Neutrophil (primary cell): ENCODE measurements around the gene SLC6A9.
A peak's percentile ranks its signal among the peaks of the same experiment; 100 is the strongest.

Source experiments
- H3K27ac ChIP-seq: fragments of 200-600 bp; sonication (generic); 2 replicates; pipeline ENCODE4 v1.5.1; 2016; ENCODE audit warnings: mild to moderate bottlenecking, moderate library complexity
- H3K27me3 ChIP-seq: fragments of 200-600 bp; sonication (generic); 2 replicates; pipeline ENCODE4 v1.6.0; 2016; ENCODE audit warnings: mild to moderate bottlenecking
- H3K36me3 ChIP-seq: fragments of 200-600 bp; sonication (generic); 2 replicates; pipeline ENCODE4 v1.5.1; 2017
- H3K4me1 ChIP-seq, 2 experiments: fragments of 200-600 bp in 1 of 2; sonication (generic) in 1 of 2; 1 replicate in 1 of 2; 2 replicates in 1 of 2; pipeline versions ENCODE4 v1.5.1 to v1.6.1; 2013 to 2016; ENCODE audit warnings: low read depth in 1 of 2, low read length in 1 of 2, mild to moderate bottlenecking in 1 of 2, moderate library complexity in 1 of 2; ENCODE audit not compliant: control insufficient read depth in 1 of 2, insufficient read depth in 1 of 2
- H3K4me3 ChIP-seq, 2 experiments: fragments of 200-600 bp in 1 of 2; sonication (generic) in 1 of 2; 1 replicate in 1 of 2; 2 replicates in 1 of 2; pipeline ENCODE4 v1.5.1; 2013 to 2016; ENCODE audit warnings: low read depth in 1 of 2, low read length in 1 of 2, mild to moderate bottlenecking in 1 of 2, moderate library complexity in 1 of 2
- H3K9me3 ChIP-seq: fragments of 200-600 bp; sonication (generic); 2 replicates; pipeline ENCODE4 v1.5.1; 2016
- CTCF ChIP-seq: fragments of 200-600 bp; sonication (generic); IDR thresholded peaks from 2 replicates; pipeline ENCODE4 v1.5.1; 2016; ENCODE audit warnings: antibody characterized with exemption

SLC6A9 gene

GRCh38 chr1:43976890-43977289 is 54.4 kb downstream of the SLC6A9 start:
- Histone ChIP-seq H3K9me3 (no peaks in the 10 kb centered on the region), H3K4me3 (peak overlapping the region; percentile 96), H3K4me1 (peaks cover 64 to 68% of the 10 kb centered on the region in 2 experiments), H3K27ac (peak overlapping the region; percentile 98), H3K36me3 (peaks cover 30% of the 10 kb centered on the region), H3K27me3 (peaks cover 13% of the 10 kb centered on the region)
- no peak for TF ChIP-seq CTCF

- Histone ChIP-seq H3K27ac (peak overlapping the region; percentile 98), H3K4me1 (peaks cover 60% of the 10 kb centered on the region in 2 experiments), H3K36me3 (peaks cover 30% of the 10 kb centered on the region), H3K9me3 (no peaks in the 10 kb centered on the region), H3K4me3 (peak overlapping the region; percentile 96), H3K27me3 (peaks cover 13% of the 10 kb centered on the region)
- TF ChIP-seq CTCF = no peak
These were observed 55.2 kb downstream of the SLC6A9 start for GRCh38 chr1:43976045-43976444.

GRCh38 chr1:43975249-43975961 is 55.9 kb downstream of the SLC6A9 start:
- H3K27me3 ChIP-seq = peaks cover 12% of the 10 kb centered on the region
- peak overlapping the region; percentile 98 for H3K27ac ChIP-seq
- no peaks in the 10 kb centered on the region for H3K9me3 ChIP-seq
- H3K4me3 ChIP-seq = peak overlapping the region; percentile 96
- peaks cover 54 to 56% of the 10 kb centered on the region in 2 experiments for H3K4me1 ChIP-seq
- H3K36me3 ChIP-seq = peaks cover 30% of the 10 kb centered on the region
- TF ChIP-seq CTCF = peak; percentile 3

- Histone ChIP-seq H3K4me1 (peaks cover 54 to 55% of the 10 kb centered on the region in 2 experiments), H3K36me3 (peaks cover 30% of the 10 kb centered on the region), H3K27ac (peak within 1 kb of the TSS; percentile 98), H3K9me3 (no peaks in the 10 kb centered on the region), H3K4me3 (peak within 1 kb of the TSS; percentile 96), H3K27me3 (peaks cover 4% of the 10 kb centered on the region)
- peak; percentile 43 for TF ChIP-seq CTCF
These were observed 56.6 kb downstream of the SLC6A9 start, which contains the start of gene ATP6V0B for GRCh38 chr1:43974443-43975248. Gene ATP6V0B, plus strand, starts transcription at chr1:43974960. Its CDS starts 81 bp downstream, at chr1:43975041.

- Histone ChIP-seq H3K27ac (peak overlapping the region; percentile 98), H3K4me1 (peaks cover 57 to 60% of the 10 kb centered on the region in 2 experiments), H3K36me3 (peaks cover 30% of the 10 kb centered on the region), H3K4me3 (peak overlapping the region; percentile 96), H3K27me3 (no peaks in the 10 kb centered on the region), H3K9me3 (no peaks in the 10 kb centered on the region)
- no peak for TF ChIP-seq CTCF
These were observed 57.2 kb downstream of the SLC6A9 start for GRCh38 chr1:43973981-43974442.
